Choroid plexus epithelial cell (primary cell): ENCODE data around the gene PID1.

ENCODE experiments used
- DNase-seq: peaks from one replicate; pipeline ENCODE4 v3.0.0-alpha.2; 2010; ENCODE audit warnings: low read depth
- H3K4me3 ChIP-seq: 2 replicates; pipeline ENCODE4 v1.5.1; 2011; ENCODE audit warnings: low read depth, mild to moderate bottlenecking, control low read depth, low read length, moderate library complexity
- CTCF ChIP-seq: conservative IDR thresholded peaks from 2 replicates; pipeline ENCODE4 v1.5.1; 2011; ENCODE audit warnings: low read depth, mild to moderate bottlenecking, control low read depth, inconsistent platforms, low read length, moderate library complexity

PID1 gene

GRCh38 chr2:229133155-229133772 is 137.8 kb downstream of the PID1 start:
- no peak overlapping the region for H3K4me3 ChIP-seq
- peak; percentile 76 for TF ChIP-seq CTCF
- DNase-seq, result peak; percentile 83

GRCh38 chr2:229132236-229132635 is 138.9 kb downstream of the PID1 start:
- no peak for DNase-seq
- no peak overlapping the region for H3K4me3 ChIP-seq
- no peak for TF ChIP-seq CTCF

- DNase-seq, result no peak
- no peak overlapping the region for H3K4me3 ChIP-seq
- no peak for TF ChIP-seq CTCF
Observed at GRCh38 chr2:229130522-229130921, 140.6 kb downstream of the PID1 start.

- peak; percentile 6 for DNase-seq
- TF ChIP-seq CTCF, result no peak
- H3K4me3 ChIP-seq, result no peak overlapping the region
Observed at GRCh38 chr2:229129738-229130371, 141.2 kb downstream of the PID1 start.

- no peak overlapping the region for H3K4me3 ChIP-seq
- no peak for DNase-seq
- no peak for TF ChIP-seq CTCF
Observed at GRCh38 chr2:229127471-229127870, 143.6 kb downstream of the PID1 start.

GRCh38 chr2:229126066-229126465 is 145.0 kb downstream of the PID1 start:
- no peak for DNase-seq
- TF ChIP-seq CTCF, result no peak
- H3K4me3 ChIP-seq, result no peak overlapping the region

GRCh38 chr2:229124136-229124535 is 147.0 kb downstream of the PID1 start:
- H3K4me3 ChIP-seq, result no peak overlapping the region
- no peak for DNase-seq
- TF ChIP-seq CTCF, result no peak
